H1 (cell line): ENCODE measurements around the gene APOL3. TPM values are rescaled to one million over a fixed set of nuclear protein-coding genes. Genes with fewer than 3 reads are reported as not detected.

Source experiments
- CTCF ChIA-PET: fragments of 300-600 bp; sonication (Branson Sonifier 250); formaldehyde crosslinking; loops from one replicate; lab custom pipeline; 2021; ENCODE audit not compliant: partially characterized antibody; lab: Charles Lee
- POLR2A ChIA-PET: fragments of 300-600 bp; sonication (Branson Sonifier 250); formaldehyde crosslinking; loops from one replicate; lab custom pipeline; 2021; ENCODE audit warnings: inconsistent platforms; ENCODE audit not compliant: partially characterized antibody; lab: Charles Lee
- DNase-seq, 2 experiments: peaks; one replicate each; pipeline versions ENCODE4 v3.0.0 to v3.0.0-alpha.2; 2010 to 2022; ENCODE audit warnings: low spot score in 2 of 2, low read depth in 1 of 2, mixed read lengths in 1 of 2
- FAIRE-seq: peaks from 2 replicates; lab custom pipeline; 2011; peaks lifted over from hg19 to GRCh38; lab: Jason Lieb, UNC
- H2AFZ ChIP-seq: 2 replicates; pipeline ENCODE4 v1.8.1; 2012; ENCODE audit warnings: low read length, inconsistent platforms
- H2AK5ac ChIP-seq: 2 replicates; pipeline ENCODE4 v1.6.1; 2013; ENCODE audit warnings: low read depth, low read length
- H2BK120ac ChIP-seq: replicated peaks from 2 replicates; pipeline ENCODE3; 2013; ENCODE audit warnings: low read depth, low read length, inconsistent platforms
- H2BK12ac ChIP-seq: 2 replicates; pipeline ENCODE4 v1.6.1; 2013; ENCODE audit warnings: low read depth, low read length
- H2BK15ac ChIP-seq: 2 replicates; pipeline ENCODE4 v1.6.1; 2013; ENCODE audit warnings: low read length
- H2BK20ac ChIP-seq: 2 replicates; pipeline ENCODE4 v1.6.1; 2013; ENCODE audit warnings: low read length
- H2BK5ac ChIP-seq: 2 replicates; pipeline ENCODE4 v1.6.1; 2013; ENCODE audit warnings: low read depth, low read length
- H3K14ac ChIP-seq: 2 replicates; pipeline ENCODE4 v1.6.1; 2013; ENCODE audit warnings: inconsistent platforms; ENCODE audit not compliant: insufficient read length
- H3K18ac ChIP-seq: 2 replicates; pipeline ENCODE4 v1.6.1; 2013; ENCODE audit warnings: low read length; ENCODE audit errors: extremely low read depth
- H3K23ac ChIP-seq: 2 replicates; pipeline ENCODE4 v1.6.1; 2013; ENCODE audit warnings: inconsistent platforms; ENCODE audit not compliant: insufficient read length
- H3K23me2 ChIP-seq: 2 replicates; pipeline ENCODE4 v1.6.1; 2013; ENCODE audit warnings: low read depth, low read length
- H3K27ac ChIP-seq: 2 replicates; pipeline ENCODE4 v1.6.1; 2011; ENCODE audit warnings: low read depth, low read length, inconsistent platforms
- H3K27me3 ChIP-seq, 4 experiments: replicated peaks in 1 of 4; 1 replicate in 1 of 4; 2 replicates in 3 of 4; pipeline versions ENCODE4 v1.6.1 to v1.8.1; 2011 to 2013; ENCODE audit warnings: low read length in 3 of 4, mild to moderate bottlenecking in 3 of 4, inconsistent platforms in 2 of 4, mixed read lengths in 2 of 4, moderate library complexity in 1 of 4; ENCODE audit not compliant: control insufficient read depth in 3 of 4, insufficient read depth in 3 of 4; ENCODE audit errors: extremely low read depth in 1 of 4
- H3K36me3 ChIP-seq, 4 experiments: 2 replicates each; pipeline versions ENCODE4 v1.6.1 to v1.8.1; 2011 to 2013; ENCODE audit warnings: mild to moderate bottlenecking in 4 of 4, low read length in 3 of 4, moderate library complexity in 2 of 4, control low read depth in 1 of 4, inconsistent platforms in 1 of 4; ENCODE audit not compliant: insufficient read depth in 4 of 4, control insufficient read depth in 2 of 4
- H3K4ac ChIP-seq: replicated peaks from 2 replicates; pipeline ENCODE3; 2013; ENCODE audit warnings: low read length, low read depth, mixed read lengths, inconsistent platforms; ENCODE audit not compliant: insufficient read length
- H3K4me1 ChIP-seq, 4 experiments: replicated peaks in 1 of 4; 1 replicate in 1 of 4; 2 replicates in 3 of 4; pipeline versions ENCODE4 v1.6.1 to v1.8.1; 2011 to 2013; ENCODE audit warnings: low read length in 3 of 4, inconsistent platforms in 2 of 4, mixed read lengths in 1 of 4; ENCODE audit not compliant: insufficient read depth in 4 of 4, control insufficient read depth in 3 of 4
- H3K4me2 ChIP-seq, 2 experiments: 2 replicates each; pipeline versions ENCODE4 v1.6.1 to v1.8.1; 2011 to 2013; ENCODE audit warnings: low read depth in 2 of 2, low read length in 2 of 2, control low read depth in 1 of 2, inconsistent platforms in 1 of 2, mild to moderate bottlenecking in 1 of 2; ENCODE audit not compliant: insufficient read depth in 1 of 2
- H3K4me3 ChIP-seq, 4 experiments: fragments of 200-600, 300-600 bp in 1 of 4; sonication (generic), shearing (Covaris generic), sonication (Bioruptor Twin) in 1 of 4; 2 replicates each; pipeline versions ENCODE4 v1.5.1 to v1.8.1; 2011 to 2016; ENCODE audit warnings: low read length in 4 of 4, low read depth in 3 of 4, control low read depth in 2 of 4, inconsistent platforms in 2 of 4, mild to moderate bottlenecking in 2 of 4, mixed read lengths in 1 of 4, moderate library complexity in 1 of 4; ENCODE audit not compliant: insufficient read depth in 2 of 4; ENCODE audit errors: extremely low read depth in 1 of 4
- H3K56ac ChIP-seq: replicated peaks from 2 replicates; pipeline ENCODE3; 2013; ENCODE audit warnings: low read depth, mild to moderate bottlenecking, mixed read lengths, low read length, inconsistent platforms; ENCODE audit not compliant: insufficient read length
- H3K79me1 ChIP-seq: 2 replicates; pipeline ENCODE4 v1.6.1; 2013; ENCODE audit warnings: low read depth, low read length, control low read depth
- H3K79me2 ChIP-seq, 2 experiments: 2 replicates each; pipeline versions ENCODE4 v1.6.1 to v1.8.1; 2012 to 2013; ENCODE audit warnings: low read length in 2 of 2, mild to moderate bottlenecking in 2 of 2, inconsistent platforms in 1 of 2; ENCODE audit not compliant: insufficient read depth in 2 of 2, control insufficient read depth in 1 of 2
- H3K9ac ChIP-seq, 4 experiments: replicated peaks in 1 of 4; 1 replicate in 1 of 4; 2 replicates in 3 of 4; pipeline versions ENCODE4 v1.6.1 to v1.8.1; 2011 to 2013; ENCODE audit warnings: low read depth in 3 of 4, low read length in 3 of 4, control low read depth in 2 of 4, mild to moderate bottlenecking in 2 of 4, moderate library complexity in 2 of 4, inconsistent platforms in 1 of 4; ENCODE audit errors: extremely low read depth in 1 of 4
- H3K9me3 ChIP-seq, 2 experiments: 2 replicates each; pipeline versions ENCODE4 v1.6.1 to v1.8.1; 2012 to 2013; ENCODE audit warnings: mild to moderate bottlenecking in 2 of 2, moderate library complexity in 2 of 2, control low read depth in 1 of 2, inconsistent platforms in 1 of 2, low read depth in 1 of 2, low read length in 1 of 2, mixed read lengths in 1 of 2; ENCODE audit not compliant: insufficient read depth in 2 of 2
- H4K20me1 ChIP-seq, 2 experiments: replicated peaks in 1 of 2; 2 replicates each; pipeline versions ENCODE3 to v1.8.1; 2011 to 2013; ENCODE audit warnings: inconsistent platforms in 2 of 2, low read length in 2 of 2, mild to moderate bottlenecking in 1 of 2; ENCODE audit not compliant: insufficient read depth in 2 of 2, control insufficient read depth in 1 of 2
- H4K5ac ChIP-seq: 2 replicates; pipeline ENCODE4 v1.6.1; 2013; ENCODE audit warnings: low read length, low read depth, mixed read lengths, inconsistent platforms; ENCODE audit not compliant: insufficient read length
- H4K8ac ChIP-seq: 2 replicates; pipeline ENCODE4 v1.8.0; 2013; ENCODE audit warnings: mild to moderate bottlenecking, moderate library complexity, low read length, inconsistent platforms; ENCODE audit not compliant: insufficient read depth; ENCODE audit errors: extremely low read depth
- H4K91ac ChIP-seq: replicated peaks from 2 replicates; pipeline ENCODE3; 2013; ENCODE audit warnings: low read length, mixed read lengths, inconsistent platforms; ENCODE audit not compliant: insufficient read length
- CEBPB ChIP-seq: IDR thresholded peaks from 2 replicates; pipeline ENCODE4 v1.6.1; 2012; ENCODE audit warnings: low read depth, low read length
- CHD2 ChIP-seq: IDR thresholded peaks from 2 replicates; pipeline ENCODE4 v1.6.1; 2012; ENCODE audit warnings: low read length, improper control_type of control experiment
- GABPA ChIP-seq: IDR thresholded peaks from 2 replicates; pipeline ENCODE4 v1.6.1; 2011; ENCODE audit warnings: mild to moderate bottlenecking, low read length, moderate library complexity, borderline replicate concordance; ENCODE audit not compliant: insufficient read depth
- GTF2F1 ChIP-seq: IDR thresholded peaks from 2 replicates; pipeline ENCODE4 v1.6.1; 2012; ENCODE audit warnings: low read depth, low read length, improper control_type of control experiment, borderline replicate concordance
- POU5F1 ChIP-seq: IDR thresholded peaks from 2 replicates; pipeline ENCODE4 v1.6.1; 2011; ENCODE audit warnings: low read depth, mild to moderate bottlenecking, low read length, moderate library complexity
- RFX5 ChIP-seq: IDR thresholded peaks from 2 replicates; pipeline ENCODE4 v1.6.1; 2011; ENCODE audit warnings: low read depth, low read length, improper control_type of control experiment, borderline replicate concordance
- RNF2 ChIP-seq: fragments of 200-900, 300-1000 bp; sonication (generic); IDR thresholded peaks from 2 replicates; pipeline ENCODE4 v1.7.1; 2016; ENCODE audit warnings: borderline replicate concordance, low read depth, mild to moderate bottlenecking, antibody characterized with exemption, low read length; ENCODE audit not compliant: poor library complexity, severe bottlenecking; ENCODE audit errors: missing control alignments
- SAP30 ChIP-seq: fragments of 300-600 bp; sonication (generic); IDR thresholded peaks from 2 replicates; pipeline ENCODE4 v1.7.1; 2012; ENCODE audit warnings: low read length, moderate library complexity, mild to moderate bottlenecking, inconsistent platforms; ENCODE audit not compliant: insufficient read depth, insufficient replicate concordance
- SIRT6 ChIP-seq: IDR thresholded peaks from one replicate; pipeline ENCODE4 v1.7.1; 2012; ENCODE audit warnings: low read length, inconsistent platforms
- ZNF274 ChIP-seq: IDR thresholded peaks from 2 replicates; pipeline ENCODE4 v1.7.0; 2012; ENCODE audit warnings: low read length, borderline replicate concordance; ENCODE audit errors: extremely low read depth
- WGBS, 2 experiments: shearing (Covaris generic) in 1 of 2; methylation state at CpG; one replicate each; pipeline versions ENCODE4 v1.1.6 to v1.1.7; 2013 to 2015; ENCODE audit warnings: low lambda C conversion rate in 2 of 2, mixed read lengths in 2 of 2, inconsistent platforms in 1 of 2, low coverage in 1 of 2, missing lambda C conversion rate in 1 of 2; ENCODE audit not compliant: insufficient replicate concordance in 2 of 2, insufficient coverage in 1 of 2, insufficient read length in 1 of 2; ENCODE audit errors: extremely low coverage in 1 of 2, missing lambda C conversion rate in 1 of 2; 5-methylcytosine and 5-hydroxymethylcytosine counted together
- polyA plus RNA-seq, 7 experiments: library from polyadenylated mRNA; depleted of rRNA in 3 of 7; stranded (reverse) in 5 of 7; unstranded in 2 of 7; fragments of >200 nt in 5 of 7; fragments of 200-250 nt in 2 of 7; gene quantifications; 1 replicate in 5 of 7; 2 replicates in 1 of 7; 4 replicates in 1 of 7; pipeline versions ENCODE4 v1.2.1 to v1.2.3, GENCODE V29; 2011 to 2013; ENCODE audit warnings: missing spikeins in 2 of 7, mixed read lengths in 2 of 7
- total RNA-seq: library from RNA; stranded (reverse); fragmentation: NEBNext Ultra II Directional; extraction: Animal tissue kit (Norgen Biotek cat#: 25700); gene quantifications from 2 replicates; pipeline ENCODE4 v1.2.1, GENCODE V29; 2021

APOL3 gene
- total and polyA plus RNA-seq, 2 of the 8 experiments (the other 6 are each of a cell fraction or from before 2014, with no cell fraction given), result 0.12 TPM; not detected in 1

GRCh38 chr22:36123673-36124630 lies 36.6 kb downstream of the APOL3 start:
- peak overlapping the region; percentile 68; the same call in 1 of the 2 replicates for H4K8ac ChIP-seq
- H2BK120ac ChIP-seq, result no peak overlapping the region
- H3K18ac ChIP-seq, result peak overlapping the region; percentile 48; the same call in 1 of the 2 replicates
- no peak overlapping the region for H3K27ac ChIP-seq
- peak; percentile 72 for FAIRE-seq
- H2BK12ac ChIP-seq, result no peak overlapping the region
- no peaks in the 10 kb centered on the region for H3K79me1 ChIP-seq
- H3K4me1 ChIP-seq, result peaks cover 0 to 2% (median 0%) of the 10 kb centered on the region in 4 experiments; a peak in 1 of 7 replicates
- H2AK5ac ChIP-seq, result no peak overlapping the region
- peak overlapping the region in 1 of 4 experiments; percentile 13; a peak in 1 of 7 replicates for H3K9ac ChIP-seq
- peak overlapping the region; percentile 85; the same call in 1 of the 2 replicates for H2AFZ ChIP-seq
- 0 out of 4 replicates have a peak overlapping the region, but pooled peaks of 1 of the 2 experiments have one; percentile 38 for H3K4me2 ChIP-seq
- H3K9me3 ChIP-seq, result no peaks in the 10 kb centered on the region
- H4K91ac ChIP-seq, result no peak overlapping the region
- H4K20me1 ChIP-seq, result no peaks in the 10 kb centered on the region
- H2BK5ac ChIP-seq, result no peak overlapping the region; the same call in 1 of the 2 replicates
- DNase-seq, result peak; percentile 87 to 93
- POLR2A ChIA-PET, result interaction anchor here (1.4 kb wide), 1 partner anchor 11 kb away, joined by 3 read pairs; no protein-coding TSS in a partner anchor
- no peaks in the 10 kb centered on the region for H3K23me2 ChIP-seq
- 53% methylated on average over 50 of the region's 50 CpGs; no CpG with 5 or more reads in 1 of the 2 experiments for WGBS, 2 experiments
- H3K79me2 ChIP-seq, result no peaks in the 10 kb centered on the region
- H4K5ac ChIP-seq, result no peak overlapping the region
- peaks cover 0 to 6% (median 2%) of the 10 kb centered on the region in 4 experiments; a peak in 2 of 7 replicates for H3K27me3 ChIP-seq
- no peaks in the 10 kb centered on the region for H3K36me3 ChIP-seq
- no peak overlapping the region; a peak in 1 of 8 replicates for H3K4me3 ChIP-seq
- 0 out of 2 replicates have a peak overlapping the region, but pooled peaks have one; percentile 61 for H2BK20ac ChIP-seq
- H3K4ac ChIP-seq, result no peak overlapping the region
- CTCF ChIA-PET, result interaction anchor here (0.6 to 3.0 kb wide), 39 partner anchors 10 to 493 kb away, joined by 3 to 16 read pairs (median 4); partner anchors contain the start of gene RBFOX2
- H3K14ac ChIP-seq, result no peak overlapping the region
- no peak overlapping the region for H3K56ac ChIP-seq
- no peak overlapping the region for H3K23ac ChIP-seq
- H2BK15ac ChIP-seq, result no peak overlapping the region
- no peak for TF ChIP-seq RNF2
- TF ChIP-seq RFX5, result 0 out of 2 replicates have a peak, but pooled peaks have one; percentile 32
- no peak for TF ChIP-seq SIRT6
- TF ChIP-seq SAP30, result no peak
- TF ChIP-seq ZNF274, result no peak
- no peak for TF ChIP-seq GABPA
- no peak for TF ChIP-seq GTF2F1
- TF ChIP-seq CHD2, result peak; percentile 49; the same call in 1 of the 2 replicates
- no peak for TF ChIP-seq POU5F1
- peak; percentile 69; the same call in 1 of the 2 replicates for TF ChIP-seq CEBPB
